Hypothalamus (tissue), 51 donors: ENCODE data around the gene MAGI1.

Source experiments
- DNase-seq, 51 donors: peaks; one replicate each; lab custom pipeline; 2025; lab: John Stamatoyannopoulos, UW

Gene MAGI1

DNA sequence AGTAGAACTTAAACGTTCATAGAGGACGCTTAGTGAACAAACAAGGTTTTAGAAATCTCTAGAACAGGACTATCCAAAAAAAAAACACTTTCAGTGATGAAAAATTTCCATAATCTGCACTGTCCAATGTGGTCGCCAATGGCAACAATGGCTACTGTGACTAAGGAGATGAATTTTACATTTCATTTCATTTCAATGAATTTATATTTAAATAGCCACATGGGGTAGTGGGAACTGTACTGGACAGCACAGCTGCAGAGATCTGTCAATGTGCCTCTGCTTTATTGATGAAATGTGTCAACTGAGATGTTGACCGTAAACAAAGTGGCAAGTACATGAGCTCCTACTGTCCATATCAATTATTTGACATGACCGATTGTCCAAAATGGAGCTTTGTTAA is 222.5 kb downstream of the MAGI1 start:
- no peak for DNase-seq

DNA sequence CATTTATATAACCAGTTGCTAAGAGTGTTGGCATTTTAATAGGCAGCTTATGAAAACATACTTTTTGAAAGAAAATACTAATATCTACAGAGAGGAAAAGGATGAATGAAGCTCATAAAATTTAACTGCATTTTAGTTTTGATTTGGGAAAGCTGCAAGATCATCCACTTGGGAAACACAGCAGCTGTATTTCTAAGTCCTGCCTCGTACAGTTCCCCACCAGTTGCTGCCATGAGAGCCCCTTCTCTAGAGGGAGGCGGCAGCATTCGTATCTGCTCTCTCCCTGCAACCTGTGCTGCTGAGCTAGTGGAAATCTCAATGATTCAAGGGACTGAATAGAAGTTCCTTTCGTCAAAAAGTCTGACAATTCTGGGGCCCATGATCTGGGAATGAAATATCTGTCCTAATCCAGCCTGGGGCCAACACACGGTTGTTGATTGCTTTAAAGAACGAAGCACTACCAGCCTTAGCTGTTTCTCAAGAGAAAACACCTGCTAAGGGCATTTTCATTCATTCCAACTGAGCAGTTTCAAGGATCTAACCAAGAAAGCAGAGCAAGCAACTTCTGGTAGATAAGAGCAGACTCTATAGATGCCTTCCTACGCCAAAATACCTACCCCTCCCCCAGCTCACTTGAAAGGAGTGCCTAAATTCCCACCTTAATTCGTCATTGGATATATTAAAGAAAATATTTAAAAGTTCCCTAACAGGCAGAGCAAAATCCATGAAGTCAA is 223.7 kb downstream of the MAGI1 start:
- DNase-seq = no peak

DNA sequence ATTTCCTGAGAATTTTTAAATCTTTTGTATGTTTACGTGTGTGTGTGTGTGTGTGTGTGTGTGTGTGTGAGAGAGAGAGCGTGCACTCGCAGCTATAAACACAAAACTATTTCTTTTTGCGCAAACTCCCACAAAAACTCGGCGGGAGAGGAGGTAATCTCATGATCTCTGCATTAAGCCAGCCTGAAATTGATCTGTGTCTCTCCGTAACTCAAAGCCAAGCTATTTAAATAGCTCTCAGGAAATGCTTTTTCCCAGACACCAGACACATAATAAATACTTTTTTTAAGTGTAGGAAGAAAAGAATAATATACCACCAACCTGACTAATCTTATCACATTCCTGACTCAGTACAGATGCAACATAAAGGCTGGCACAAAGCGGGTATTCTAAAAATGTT is 226.8 kb downstream of the MAGI1 start:
- DNase-seq = no peak

DNA sequence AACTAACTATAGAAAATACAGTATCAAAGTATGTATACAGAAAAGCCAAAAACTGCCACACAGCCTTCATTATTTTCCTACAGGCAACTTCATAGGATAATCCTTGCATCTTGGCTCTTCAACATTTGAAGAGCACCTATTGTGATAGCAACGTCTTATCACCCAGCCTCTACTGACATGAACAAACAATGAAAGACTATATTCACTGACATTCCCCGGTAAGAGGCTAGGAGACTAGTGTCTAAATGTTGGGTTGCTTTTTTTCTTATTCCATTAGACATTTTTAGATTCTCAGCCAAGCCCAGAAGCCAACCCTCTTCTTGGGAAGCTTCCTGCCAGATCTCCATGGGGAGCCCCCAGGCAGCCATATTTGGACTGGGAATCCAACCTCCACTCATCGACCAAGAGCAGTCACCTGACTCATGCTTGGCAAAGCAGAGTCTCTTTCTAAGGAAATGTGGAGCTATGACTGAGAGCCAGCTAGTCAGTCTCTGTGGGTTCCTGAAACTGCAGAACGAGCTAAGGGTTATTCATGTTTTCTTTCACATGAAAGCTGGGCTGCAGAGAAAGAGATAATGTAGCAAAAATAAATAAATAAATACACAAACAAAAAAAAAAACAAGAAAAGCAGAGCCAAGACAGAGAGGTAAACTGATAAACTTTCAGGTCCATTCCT is 227.5 kb downstream of the MAGI1 start:
- DNase-seq = peak in 35 of 51 donors; percentile 1 to 66 (median 25)

DNA sequence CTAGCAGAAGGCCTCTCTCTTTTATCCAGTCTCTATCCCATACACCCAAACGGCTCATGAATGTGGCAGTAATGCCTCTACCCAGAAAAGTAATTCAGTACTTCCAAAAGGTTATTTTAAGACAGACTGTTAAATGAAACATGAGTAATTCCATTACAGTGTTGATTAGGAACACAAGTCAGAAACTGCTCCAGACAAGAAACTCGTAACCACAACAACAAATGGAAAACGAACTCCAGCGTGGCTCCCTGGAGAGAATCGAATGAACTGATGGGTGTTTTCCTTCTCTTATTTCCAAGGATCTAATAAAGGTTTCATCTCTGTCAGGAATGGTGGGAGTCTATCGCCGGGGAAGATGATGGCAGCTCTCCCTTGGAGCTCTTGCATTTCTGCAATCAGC is 228.4 kb downstream of the MAGI1 start:
- no peak for DNase-seq

GRCh38 chr3:65809641-65810150 is 229.0 kb downstream of the MAGI1 start:
- DNase-seq = no peak

DNA sequence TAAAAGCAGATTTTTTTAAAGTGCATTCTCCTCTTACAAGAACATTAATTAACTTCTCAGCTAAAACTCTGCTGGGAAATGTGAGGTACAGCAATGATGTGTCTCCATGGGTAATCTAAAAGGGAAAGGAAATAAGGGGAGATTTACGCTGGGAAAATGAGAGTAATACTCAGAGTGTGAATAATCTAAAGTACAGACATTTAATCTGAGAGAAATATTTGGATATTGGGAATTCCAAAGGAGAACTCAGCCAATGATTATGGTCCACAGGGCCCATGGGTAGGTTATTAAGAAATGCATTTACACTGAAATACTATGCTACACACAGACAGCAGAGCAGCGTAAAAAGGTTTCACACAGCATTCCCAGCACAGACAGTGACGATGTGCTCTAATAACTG is 229.9 kb downstream of the MAGI1 start:
- DNase-seq = no peak

DNA sequence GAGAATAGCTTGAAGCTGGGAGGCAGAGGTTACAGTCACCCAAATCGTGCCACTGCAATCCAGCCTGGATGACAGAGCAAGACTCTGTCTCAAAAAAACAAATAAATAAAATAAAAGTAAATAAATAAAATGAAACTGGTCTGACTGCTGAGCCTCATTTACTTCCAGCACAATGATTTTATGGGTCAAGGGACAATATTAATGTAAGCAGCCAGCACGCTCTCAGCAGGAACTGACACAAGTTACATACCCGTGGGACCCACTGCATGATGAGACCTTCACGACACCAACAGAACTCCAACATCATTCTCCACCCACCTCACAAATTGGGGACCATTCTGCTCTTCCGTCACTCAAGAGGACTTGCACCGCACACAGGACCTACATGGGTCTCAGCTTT is 230.3 kb downstream of the MAGI1 start:
- DNase-seq = no peak

GRCh38 chr3:65807225-65807624 is 231.5 kb downstream of the MAGI1 start:
- no peak for DNase-seq

GRCh38 chr3:65806600-65806999 is 232.1 kb downstream of the MAGI1 start:
- no peak for DNase-seq

- no peak for DNase-seq
These were observed 242.0 kb downstream of the MAGI1 start for GRCh38 chr3:65796676-65797075.

GRCh38 chr3:65795166-65795565 is 243.6 kb downstream of the MAGI1 start:
- DNase-seq = no peak

GRCh38 chr3:65793495-65794200 is 245.1 kb downstream of the MAGI1 start:
- DNase-seq = no peak

GRCh38 chr3:65788461-65788860 is 250.3 kb downstream of the MAGI1 start:
- DNase-seq = no peak

- no peak for DNase-seq
These were observed 250.9 kb downstream of the MAGI1 start for GRCh38 chr3:65787827-65788226.

GRCh38 chr3:65787340-65787739 is 251.4 kb downstream of the MAGI1 start:
- DNase-seq = no peak

GRCh38 chr3:65786890-65787289 is 251.8 kb downstream of the MAGI1 start:
- DNase-seq = no peak

DNA sequence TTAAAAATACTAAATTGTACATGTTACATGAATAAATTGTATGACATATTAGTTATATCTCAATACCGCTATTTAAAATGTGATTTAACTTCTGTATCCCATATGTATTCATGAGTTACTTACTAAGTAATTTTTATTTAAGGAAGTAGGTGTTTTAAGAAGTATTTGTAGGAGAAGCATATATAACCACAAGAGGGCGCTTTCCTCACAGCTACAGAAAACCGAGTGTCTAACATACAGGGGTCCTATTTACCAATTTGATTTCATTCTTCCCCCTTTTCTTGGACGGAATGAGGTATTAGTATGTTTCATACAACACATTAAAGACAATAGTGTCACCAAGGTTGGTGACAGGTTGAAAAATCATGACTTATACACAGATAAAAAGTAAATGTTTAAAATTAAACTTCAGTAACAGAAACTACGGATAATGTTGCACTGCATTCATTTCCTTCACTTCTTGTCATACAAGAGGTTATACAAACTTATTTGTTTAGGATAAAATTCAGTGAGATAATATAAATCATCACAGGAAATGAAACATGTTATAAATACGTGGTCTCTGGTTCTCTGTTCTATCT is 253.6 kb downstream of the MAGI1 start:
- DNase-seq = peak in 3 of 51 donors; percentile 6 to 59 (median 10)

- no peak for DNase-seq
These were observed 255.6 kb downstream of the MAGI1 start for GRCh38 chr3:65783117-65783516.

GRCh38 chr3:65781594-65781993 is 257.1 kb downstream of the MAGI1 start:
- DNase-seq = no peak

DNA sequence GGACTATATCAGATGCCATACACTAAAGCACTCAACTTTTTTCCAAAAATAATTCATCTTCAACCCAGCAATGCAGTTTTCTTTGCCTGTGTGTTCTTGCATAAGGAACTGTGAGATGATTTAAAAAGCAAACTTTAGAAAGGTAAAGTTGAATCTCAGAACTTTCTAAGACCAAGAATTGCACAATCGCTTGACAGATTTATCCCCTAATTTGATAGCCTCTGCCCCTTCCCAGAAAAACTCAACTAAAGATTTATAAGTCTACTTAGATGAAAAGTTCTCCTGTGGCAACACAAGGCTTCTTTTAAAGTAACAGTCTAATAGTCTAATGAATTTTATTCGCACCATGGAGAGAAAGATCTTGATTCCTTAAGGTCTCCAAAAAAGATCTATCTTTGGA is 259.3 kb downstream of the MAGI1 start:
- no peak for DNase-seq
